Measurements from ENCODE around the gene TRIM63.

DNA sequence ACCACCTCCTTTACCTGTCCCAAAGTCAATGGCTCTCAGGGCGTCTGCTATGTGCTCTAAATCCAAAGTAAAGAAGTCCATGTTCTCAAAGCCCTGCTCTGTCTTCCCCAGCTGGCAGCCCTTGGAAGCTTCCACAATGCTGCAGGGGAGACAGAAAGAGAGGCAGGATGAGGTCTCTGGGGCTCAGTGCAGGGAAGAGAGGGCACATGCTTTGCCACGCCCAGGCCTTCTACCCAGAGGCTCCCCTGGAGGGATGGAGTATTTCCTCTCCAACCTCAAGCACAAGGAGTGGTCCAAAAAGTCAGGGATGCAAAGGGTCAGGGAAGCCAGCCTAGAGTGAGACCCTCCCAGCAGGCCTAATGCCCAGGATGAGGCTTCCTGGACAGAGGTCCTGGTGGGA is 10.2 kb downstream of the TRIM63 start:
- TF ChIP-seq, protein P1, sequence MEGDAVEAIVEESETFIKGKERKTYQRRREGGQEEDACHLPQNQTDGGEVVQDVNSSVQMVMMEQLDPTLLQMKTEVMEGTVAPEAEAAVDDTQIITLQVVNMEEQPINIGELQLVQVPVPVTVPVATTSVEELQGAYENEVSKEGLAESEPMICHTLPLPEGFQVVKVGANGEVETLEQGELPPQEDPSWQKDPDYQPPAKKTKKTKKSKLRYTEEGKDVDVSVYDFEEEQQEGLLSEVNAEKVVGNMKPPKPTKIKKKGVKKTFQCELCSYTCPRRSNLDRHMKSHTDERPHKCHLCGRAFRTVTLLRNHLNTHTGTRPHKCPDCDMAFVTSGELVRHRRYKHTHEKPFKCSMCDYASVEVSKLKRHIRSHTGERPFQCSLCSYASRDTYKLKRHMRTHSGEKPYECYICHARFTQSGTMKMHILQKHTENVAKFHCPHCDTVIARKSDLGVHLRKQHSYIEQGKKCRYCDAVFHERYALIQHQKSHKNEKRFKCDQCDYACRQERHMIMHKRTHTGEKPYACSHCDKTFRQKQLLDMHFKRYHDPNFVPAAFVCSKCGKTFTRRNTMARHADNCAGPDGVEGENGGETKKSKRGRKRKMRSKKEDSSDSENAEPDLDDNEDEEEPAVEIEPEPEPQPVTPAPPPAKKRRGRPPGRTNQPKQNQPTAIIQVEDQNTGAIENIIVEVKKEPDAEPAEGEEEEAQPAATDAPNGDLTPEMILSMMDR (IDR thresholded peaks at IDR 0.05), result no peak
- TF ChIP-seq, protein P2, sequence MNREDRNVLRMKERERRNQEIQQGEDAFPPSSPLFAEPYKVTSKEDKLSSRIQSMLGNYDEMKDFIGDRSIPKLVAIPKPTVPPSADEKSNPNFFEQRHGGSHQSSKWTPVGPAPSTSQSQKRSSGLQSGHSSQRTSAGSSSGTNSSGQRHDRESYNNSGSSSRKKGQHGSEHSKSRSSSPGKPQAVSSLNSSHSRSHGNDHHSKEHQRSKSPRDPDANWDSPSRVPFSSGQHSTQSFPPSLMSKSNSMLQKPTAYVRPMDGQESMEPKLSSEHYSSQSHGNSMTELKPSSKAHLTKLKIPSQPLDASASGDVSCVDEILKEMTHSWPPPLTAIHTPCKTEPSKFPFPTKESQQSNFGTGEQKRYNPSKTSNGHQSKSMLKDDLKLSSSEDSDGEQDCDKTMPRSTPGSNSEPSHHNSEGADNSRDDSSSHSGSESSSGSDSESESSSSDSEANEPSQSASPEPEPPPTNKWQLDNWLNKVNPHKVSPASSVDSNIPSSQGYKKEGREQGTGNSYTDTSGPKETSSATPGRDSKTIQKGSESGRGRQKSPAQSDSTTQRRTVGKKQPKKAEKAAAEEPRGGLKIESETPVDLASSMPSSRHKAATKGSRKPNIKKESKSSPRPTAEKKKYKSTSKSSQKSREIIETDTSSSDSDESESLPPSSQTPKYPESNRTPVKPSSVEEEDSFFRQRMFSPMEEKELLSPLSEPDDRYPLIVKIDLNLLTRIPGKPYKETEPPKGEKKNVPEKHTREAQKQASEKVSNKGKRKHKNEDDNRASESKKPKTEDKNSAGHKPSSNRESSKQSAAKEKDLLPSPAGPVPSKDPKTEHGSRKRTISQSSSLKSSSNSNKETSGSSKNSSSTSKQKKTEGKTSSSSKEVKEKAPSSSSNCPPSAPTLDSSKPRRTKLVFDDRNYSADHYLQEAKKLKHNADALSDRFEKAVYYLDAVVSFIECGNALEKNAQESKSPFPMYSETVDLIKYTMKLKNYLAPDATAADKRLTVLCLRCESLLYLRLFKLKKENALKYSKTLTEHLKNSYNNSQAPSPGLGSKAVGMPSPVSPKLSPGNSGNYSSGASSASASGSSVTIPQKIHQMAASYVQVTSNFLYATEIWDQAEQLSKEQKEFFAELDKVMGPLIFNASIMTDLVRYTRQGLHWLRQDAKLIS (CRISPR knock-in tag; IDR thresholded peaks at IDR 0.05; ENCODE audit: borderline replicate concordance), result no peak
- TF ChIP-seq, protein P3, sequence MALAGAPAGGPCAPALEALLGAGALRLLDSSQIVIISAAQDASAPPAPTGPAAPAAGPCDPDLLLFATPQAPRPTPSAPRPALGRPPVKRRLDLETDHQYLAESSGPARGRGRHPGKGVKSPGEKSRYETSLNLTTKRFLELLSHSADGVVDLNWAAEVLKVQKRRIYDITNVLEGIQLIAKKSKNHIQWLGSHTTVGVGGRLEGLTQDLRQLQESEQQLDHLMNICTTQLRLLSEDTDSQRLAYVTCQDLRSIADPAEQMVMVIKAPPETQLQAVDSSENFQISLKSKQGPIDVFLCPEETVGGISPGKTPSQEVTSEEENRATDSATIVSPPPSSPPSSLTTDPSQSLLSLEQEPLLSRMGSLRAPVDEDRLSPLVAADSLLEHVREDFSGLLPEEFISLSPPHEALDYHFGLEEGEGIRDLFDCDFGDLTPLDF (CRISPR knock-in tag; IDR thresholded peaks at IDR 0.05), result no peak
